Heart left ventricle (tissue), 16 donors: ENCODE data around the gene POLG. TPM values are rescaled to one million over a fixed set of nuclear protein-coding genes. Genes with fewer than 3 reads are reported as not detected.

Source experiments
- ATAC-seq, 4 donors: fragments of 200-7000 bp; cut with Tn5 transposase; one replicate each; pipeline ENCODE4 v1.9.1; 2020 to 2022; ENCODE audit warnings: moderate library complexity in 4 of 4, mild to moderate bottlenecking in 3 of 4, moderate number of reproducible peaks in 1 of 4
- DNase-seq, 5 donors: peaks; one replicate each; pipeline ENCODE4 v3.0.0-alpha.2; 2020
- H3K27ac ChIP-seq, 12 donors: fragments of 200-600 bp; sonication (generic) in 4 of 12; one replicate each; pipeline versions ENCODE4 v1.5.0 to v1.8.0; 2016 to 2022; ENCODE audit warnings: mild to moderate bottlenecking in 2 of 12
- H3K27me3 ChIP-seq, 9 donors: fragments of 200-600 bp; sonication (generic) in 2 of 9; one replicate each; pipeline versions ENCODE4 v1.5.1 to v1.8.0; 2016 to 2022; ENCODE audit warnings: mild to moderate bottlenecking in 3 of 9
- H3K36me3 ChIP-seq, 9 donors: fragments of 200-600 bp; sonication (generic) in 2 of 9; one replicate each; pipeline versions ENCODE4 v1.5.0 to v1.8.0; 2018 to 2022; ENCODE audit warnings: mild to moderate bottlenecking in 2 of 9
- H3K4me1 ChIP-seq, 12 donors: fragments of 200-600 bp; sonication (generic) in 4 of 12; one replicate each; pipeline versions ENCODE4 v1.5.0 to v1.8.0; 2016 to 2022; ENCODE audit warnings: mild to moderate bottlenecking in 3 of 12
- H3K4me3 ChIP-seq, 12 donors: fragments of 200-600 bp; sonication (generic) in 4 of 12; one replicate each; pipeline versions ENCODE4 v1.5.0 to v1.8.0; 2017 to 2022; ENCODE audit warnings: mild to moderate bottlenecking in 9 of 12, moderate library complexity in 4 of 12
- H3K9me3 ChIP-seq, 12 donors: fragments of 200-600 bp; sonication (generic) in 4 of 12; one replicate each; pipeline versions ENCODE4 v1.5.0 to v1.8.0; 2016 to 2022; ENCODE audit warnings: mild to moderate bottlenecking in 1 of 12
- POLR2A ChIP-seq, 2 donors: fragments of 450-650 bp; IDR thresholded peaks; one replicate each; pipeline ENCODE4 v1.6.1; 2017; ENCODE audit warnings: antibody characterized with exemption in 2 of 2, mild to moderate bottlenecking in 2 of 2, moderate library complexity in 2 of 2
- WGBS, 4 donors: extraction: QIAGEN DNeasy Blood & Tissue Kit in 2 of 4; methylation state at CpG; one replicate each; pipeline versions ENCODE4 v1.1.5 to v1.1.7; 2013 to 2018; 5-methylcytosine and 5-hydroxymethylcytosine counted together
- intact Hi-C, 10 donors: fragments of 100-400 bp; cut with DNase I; formaldehyde crosslinking; loops; one replicate each; pipeline versions ENCODE4 v1.11.1 to v1.14.2; 2022
- polyA plus RNA-seq, 2 donors: library from polyadenylated mRNA; stranded (reverse); fragments of 200-250 nt; gene quantifications; one replicate each; pipeline ENCODE4 v1.2.3, GENCODE V29; 2013
- total RNA-seq, 9 donors: library from RNA; depleted of rRNA in 2 of 9; stranded (reverse); fragments of >200 nt in 2 of 9; fragmentation: NEBNext Ultra II Directional in 3 of 9; extraction: Animal tissue kit (Norgen Biotek cat#: 25700) in 3 of 9; gene quantifications; one replicate each; pipeline versions ENCODE4 v1.1.0 to v1.2.4, GENCODE V29; 2016 to 2023
- TF ChIP-seq, protein P1 (sequence below), 12 donors: fragments of 200-600 bp; sonication (generic) in 4 of 12; IDR thresholded peaks; one replicate each; pipeline versions ENCODE4 v1.5.0 to v1.8.0; 2018 to 2022; ENCODE audit warnings: antibody characterized with exemption in 12 of 12, mild to moderate bottlenecking in 5 of 12
- donor health status: ischemic (EF 13 %, LVEDD 7.1; RV severe dilation, severe dysfunction).
- donor health status: healthy with polysubstance abuse.
- donor health status: DM: no; HTN: yes; CAD: no.
- donor health status: DM: no; HTN: no; CAD: no.
- donor health status: ischemic (EF 25% LVEDD 6.9; RV normal size, moderate dysfunction).
- donor health status: ischemic (EF 25% LVEDD 5.7; RV mildly dilated, moderate dysfunction).
- donor health status: healthy.
- donor health status: DM: yes; HTN: yes; CAD: no.
- donor health status: ischemic (EF 35%, LVEDD 5.7; RV mildly dilated, moderate dysfunction).
- donor health status: nonischemic (EF 11% LVEDD 7.7; RV severe dilation, severe dysfunction).
- donor health status: DM: yes; HTN: yes; CAD: no.
- donor health status: PGD.
- donor health status: ischemic (EF 29% LVEDD 5.4; RV normal size, mild dysfunction).
- donor health status: nonischemic (EF 23%, LVEDD 6.1; RV moderate dilation, normal function).

Gene POLG
- total and polyA plus RNA-seq, 11 donors: 32.1 to 79.8 (median 38.4) TPM

DNA sequence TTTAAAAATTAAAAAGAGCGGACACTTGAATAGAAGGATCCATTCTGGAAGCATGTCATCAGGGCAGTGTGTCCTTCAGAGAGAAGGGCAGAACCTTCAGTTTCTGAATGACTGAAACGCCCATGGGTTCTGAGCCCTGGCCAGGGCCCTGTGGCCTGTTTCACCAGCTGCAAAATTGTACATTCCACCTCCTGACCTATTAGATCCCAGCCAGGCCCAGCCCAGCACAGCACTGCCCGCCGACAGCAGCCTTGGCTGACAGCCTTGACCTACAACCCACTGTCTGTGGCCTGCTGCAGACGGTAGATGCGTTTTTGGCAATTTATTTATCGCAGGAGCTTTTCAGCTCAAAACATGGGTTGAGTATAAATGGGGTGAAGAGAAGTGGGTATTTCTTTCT is 5.9 kb upstream of the POLG start:
- peaks cover 0 to 8% (median 0%) of the 10 kb centered on the region in 9 donors for H3K27me3 ChIP-seq
- H3K27ac ChIP-seq: no peak overlapping the region
- intact Hi-C loops: no loop called here
- no peaks in the 10 kb centered on the region for H3K36me3 ChIP-seq
- no peak for DNase-seq
- H3K9me3 ChIP-seq: no peaks in the 10 kb centered on the region
- H3K4me1 ChIP-seq: peaks cover 0 to 7% (median 3%) of the 10 kb centered on the region in 12 donors
- no peak for ATAC-seq
- TF ChIP-seq POLR2A (IDR thresholded peaks at IDR 0.05): no peak
- TF ChIP-seq, protein P1, sequence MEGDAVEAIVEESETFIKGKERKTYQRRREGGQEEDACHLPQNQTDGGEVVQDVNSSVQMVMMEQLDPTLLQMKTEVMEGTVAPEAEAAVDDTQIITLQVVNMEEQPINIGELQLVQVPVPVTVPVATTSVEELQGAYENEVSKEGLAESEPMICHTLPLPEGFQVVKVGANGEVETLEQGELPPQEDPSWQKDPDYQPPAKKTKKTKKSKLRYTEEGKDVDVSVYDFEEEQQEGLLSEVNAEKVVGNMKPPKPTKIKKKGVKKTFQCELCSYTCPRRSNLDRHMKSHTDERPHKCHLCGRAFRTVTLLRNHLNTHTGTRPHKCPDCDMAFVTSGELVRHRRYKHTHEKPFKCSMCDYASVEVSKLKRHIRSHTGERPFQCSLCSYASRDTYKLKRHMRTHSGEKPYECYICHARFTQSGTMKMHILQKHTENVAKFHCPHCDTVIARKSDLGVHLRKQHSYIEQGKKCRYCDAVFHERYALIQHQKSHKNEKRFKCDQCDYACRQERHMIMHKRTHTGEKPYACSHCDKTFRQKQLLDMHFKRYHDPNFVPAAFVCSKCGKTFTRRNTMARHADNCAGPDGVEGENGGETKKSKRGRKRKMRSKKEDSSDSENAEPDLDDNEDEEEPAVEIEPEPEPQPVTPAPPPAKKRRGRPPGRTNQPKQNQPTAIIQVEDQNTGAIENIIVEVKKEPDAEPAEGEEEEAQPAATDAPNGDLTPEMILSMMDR (IDR thresholded peaks at IDR 0.05): no peak
- no peak overlapping the region for H3K4me3 ChIP-seq
- WGBS, 4 donors: 60 to 73% (median 70%) methylated on average over 7 of the region's 7 CpGs

- Histone ChIP-seq H3K36me3 (peaks cover 0 to 7% (median 5%) of the 10 kb centered on the region in 9 donors), H3K27ac (no peak overlapping the region), H3K4me3 (no peak overlapping the region), H3K4me1 (peaks cover 3 to 22% (median 17%) of the 10 kb centered on the region in 12 donors), H3K27me3 (no peaks in the 10 kb centered on the region), H3K9me3 (no peaks in the 10 kb centered on the region)
- WGBS, 4 donors: 79 to 83% (median 81%) methylated on average over 6 of the region's 6 CpGs
- ATAC-seq (no peak), DNase-seq (no peak)
- TF ChIP-seq POLR2A (IDR thresholded peaks at IDR 0.05): no peak
- TF ChIP-seq, protein P1 (IDR thresholded peaks at IDR 0.05): no peak
- intact Hi-C loops: loop anchor here in 2 of 10 donors (10.0 kb wide), 2 partner anchors 237 to 423 kb away; partner anchors contain the start of genes MFGE8 (in 1 of the 2) and TICRR (in 1 of the 2)
Observed at GRCh38 chr15:89338036-89338435, 3.4 kb upstream of the POLG start.

DNA sequence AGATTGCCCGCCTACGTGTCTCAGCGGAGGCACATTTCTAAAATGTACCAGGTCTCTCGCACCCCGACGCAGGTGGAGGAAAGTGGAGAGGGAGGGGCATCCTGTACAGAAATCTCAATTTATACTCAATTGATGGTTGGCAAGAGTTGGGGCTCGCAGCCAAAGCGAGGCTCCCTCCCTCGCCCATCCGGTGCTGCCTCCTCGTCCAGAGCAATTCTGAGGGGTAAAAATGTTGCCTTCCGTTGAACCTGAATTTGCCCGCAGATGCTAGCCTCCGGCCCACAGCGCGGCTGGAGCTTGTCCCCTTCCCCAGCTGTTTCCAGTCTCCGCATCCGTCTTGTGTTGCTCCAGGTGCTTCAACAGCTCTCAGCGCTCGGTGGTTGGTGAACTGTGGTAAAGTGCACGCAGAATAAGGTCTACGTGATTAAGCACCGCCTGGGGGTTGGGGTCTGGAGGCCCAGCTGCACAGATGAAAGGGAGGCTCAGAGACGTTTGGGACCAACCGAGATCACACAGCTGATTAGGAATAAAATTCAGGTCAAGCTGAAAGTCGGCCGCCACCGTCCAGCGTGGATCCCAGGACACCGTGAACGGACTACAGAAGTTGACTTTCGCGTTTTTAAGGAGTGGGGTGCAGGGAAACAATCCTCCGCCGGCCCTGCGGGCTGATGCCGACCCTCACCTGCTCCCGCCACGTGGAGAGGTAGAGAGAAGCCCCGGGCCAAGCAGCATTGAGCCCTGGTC is 846 bp upstream of the POLG start:
- intact Hi-C loops: loop anchor here in 2 of 10 donors (10.0 kb wide), 2 partner anchors 239 to 421 kb away; partner anchors contain the start of genes MFGE8 (in 1 of the 2) and TICRR (in 1 of the 2)
- H3K9me3 ChIP-seq: no peaks in the 10 kb centered on the region
- H3K27me3 ChIP-seq: no peaks in the 10 kb centered on the region
- H3K27ac ChIP-seq: peak overlapping the region in 11 of 12 donors; percentile 25 to 91 (median 68)
- ATAC-seq (peak in 2 of 4 donors; percentile 1 to 6), DNase-seq (peak in 2 of 5 donors; percentile 34 to 63)
- WGBS, 4 donors: 6 to 10% (median 8%) methylated on average over 37 to 40 of the region's 40 CpGs
- TF ChIP-seq, protein P1 (IDR thresholded peaks at IDR 0.05): no peak
- no peak for TF ChIP-seq POLR2A (IDR thresholded peaks at IDR 0.05)
- peaks cover 6 to 47% (median 38%) of the 10 kb centered on the region in 12 donors for H3K4me1 ChIP-seq
- peaks cover 0 to 32% (median 29%) of the 10 kb centered on the region in 9 donors for H3K36me3 ChIP-seq
- H3K4me3 ChIP-seq: peak overlapping the region; percentile 17 to 97 (median 78)

- Histone ChIP-seq H3K36me3 (peaks cover 0 to 47% (median 43%) of the 10 kb centered on the region in 9 donors), H3K4me1 (peaks cover 6 to 61% (median 50%) of the 10 kb centered on the region in 12 donors), H3K9me3 (no peaks in the 10 kb centered on the region), H3K27me3 (no peaks in the 10 kb centered on the region), H3K27ac (peak overlapping the region; percentile 21 to 98 (median 94)), H3K4me3 (peak overlapping the region; percentile 60 to 97 (median 82))
- DNase-seq (peak in 1 of 5 donors; percentile 73), ATAC-seq (no peak)
- TF ChIP-seq POLR2A (IDR thresholded peaks at IDR 0.05): no peak
- TF ChIP-seq, protein P1 (IDR thresholded peaks at IDR 0.05): no peak
- WGBS, 4 donors: 2 to 5% (median 4%) methylated on average over 15 to 43 of the region's 43 CpGs
- intact Hi-C loops: loop anchor here in 2 of 10 donors (10.0 kb wide), 2 partner anchors 241 to 419 kb away; partner anchors contain the start of genes MFGE8 (in 1 of the 2) and TICRR (in 1 of the 2)
Observed at GRCh38 chr15:89333959-89334509, 590 bp downstream of the POLG start.
